ENCODE measurements around the gene SGIP1.

DNA sequence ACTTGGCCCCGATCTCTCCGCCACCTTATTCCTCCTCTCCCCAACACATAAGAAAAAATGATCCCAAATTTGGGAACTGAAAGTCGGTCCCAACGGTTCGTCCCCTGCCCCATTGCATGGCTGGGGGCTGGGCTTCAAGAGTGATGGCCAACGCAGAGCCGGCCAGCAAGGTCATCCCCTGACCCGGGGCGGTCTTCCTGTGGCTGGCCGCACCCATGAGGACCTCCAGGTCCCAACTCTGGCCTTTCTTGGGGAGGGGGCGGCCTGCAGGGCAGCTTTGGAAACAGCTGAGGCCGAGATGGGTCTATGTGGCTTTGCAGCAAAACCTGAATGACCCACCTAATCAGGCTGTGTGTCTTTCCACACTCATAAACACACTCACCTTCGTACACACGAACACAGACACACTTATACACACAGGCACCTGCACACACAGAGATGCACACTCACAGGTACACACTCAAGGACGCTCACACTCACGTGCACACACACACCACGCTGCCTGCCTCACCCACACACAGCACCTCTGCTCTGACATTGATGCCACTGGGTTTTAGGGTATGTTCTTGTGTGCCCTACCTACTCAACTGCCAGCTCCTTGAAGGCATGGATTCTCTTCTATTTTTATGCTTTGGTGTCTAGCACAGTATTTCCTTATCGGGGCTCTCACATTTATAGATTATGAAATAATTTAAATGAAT, 218.9 kb downstream of the SGIP1 start:
- TF ChIP-seq EZH2phosphoT487 (IDR thresholded peaks at IDR 0.05; ENCODE audit: low read depth, severe bottlenecking, unreplicated experiment), result no peak
- TF ChIP-seq, protein P1, sequence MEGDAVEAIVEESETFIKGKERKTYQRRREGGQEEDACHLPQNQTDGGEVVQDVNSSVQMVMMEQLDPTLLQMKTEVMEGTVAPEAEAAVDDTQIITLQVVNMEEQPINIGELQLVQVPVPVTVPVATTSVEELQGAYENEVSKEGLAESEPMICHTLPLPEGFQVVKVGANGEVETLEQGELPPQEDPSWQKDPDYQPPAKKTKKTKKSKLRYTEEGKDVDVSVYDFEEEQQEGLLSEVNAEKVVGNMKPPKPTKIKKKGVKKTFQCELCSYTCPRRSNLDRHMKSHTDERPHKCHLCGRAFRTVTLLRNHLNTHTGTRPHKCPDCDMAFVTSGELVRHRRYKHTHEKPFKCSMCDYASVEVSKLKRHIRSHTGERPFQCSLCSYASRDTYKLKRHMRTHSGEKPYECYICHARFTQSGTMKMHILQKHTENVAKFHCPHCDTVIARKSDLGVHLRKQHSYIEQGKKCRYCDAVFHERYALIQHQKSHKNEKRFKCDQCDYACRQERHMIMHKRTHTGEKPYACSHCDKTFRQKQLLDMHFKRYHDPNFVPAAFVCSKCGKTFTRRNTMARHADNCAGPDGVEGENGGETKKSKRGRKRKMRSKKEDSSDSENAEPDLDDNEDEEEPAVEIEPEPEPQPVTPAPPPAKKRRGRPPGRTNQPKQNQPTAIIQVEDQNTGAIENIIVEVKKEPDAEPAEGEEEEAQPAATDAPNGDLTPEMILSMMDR (IDR thresholded peaks at IDR 0.05; ENCODE audit: poor library complexity), result no peak

Measured in hepatocyte (in vitro differentiated cells).